PC-3 (cell line): ENCODE data around the gene SRSF12. TPM values are rescaled to one million over a fixed set of nuclear protein-coding genes. Genes with fewer than 3 reads are reported as not detected.

Experiments
- ATAC-seq: fragments of 200-7000 bp; cut with Tn5 transposase; 2 replicates; pipeline ENCODE4 v1.9.1; 2020; ENCODE audit warnings: mild to moderate bottlenecking, moderate library complexity
- BruUV-seq: library from RNA; stranded (reverse); fragments of 400-500 nt; replicated peaks from 2 replicates; lab custom pipeline; 2021; lab: Mats Ljungman, UMichigan
- CTCF ChIA-PET: fragments of 300-600 bp; sonication (Branson Sonifier 250); formaldehyde crosslinking; loops from one replicate; lab custom pipeline; 2022; ENCODE audit warnings: antibody characterized with exemption; lab: Charles Lee
- POLR2A ChIA-PET: fragments of 300-600 bp; sonication (Branson Sonifier 250); formaldehyde crosslinking; loops from one replicate; lab custom pipeline; 2022; ENCODE audit warnings: antibody characterized with exemption; ENCODE audit not compliant: unreplicated experiment; lab: Charles Lee
- DNase-seq: peaks from one replicate; pipeline ENCODE4 v3.0.0-alpha.2; 2015
- H2AFZ ChIP-seq: fragments of 300-600 bp; sonication (generic); 2 replicates; pipeline ENCODE4 v1.6.0; 2016; ENCODE audit warnings: antibody characterized with exemption, low read length
- H3F3A ChIP-seq: fragments of 300-600 bp; sonication (generic); one replicate; pipeline ENCODE4 v1.6.0; 2017; ENCODE audit warnings: antibody characterized with exemption, low read length, control low read depth, mild to moderate bottlenecking; ENCODE audit not compliant: unreplicated experiment
- H3K27ac ChIP-seq: fragments of 300-600 bp; sonication (generic); 2 replicates; pipeline ENCODE4 v1.5.1; 2016; ENCODE audit warnings: mild to moderate bottlenecking, low read length
- H3K27me3 ChIP-seq: fragments of 300-600 bp; sonication (generic); 2 replicates; pipeline ENCODE4 v1.6.1; 2016; ENCODE audit warnings: low read length, mixed read lengths
- H3K36me3 ChIP-seq: fragments of 300-600 bp; sonication (generic); 2 replicates; pipeline ENCODE4 v1.6.1; 2016; ENCODE audit warnings: low read depth, mixed run types, low read length, mixed read lengths
- H3K4me1 ChIP-seq: fragments of 300-600 bp; sonication (generic); 2 replicates; pipeline ENCODE4 v1.5.1; 2016; ENCODE audit warnings: low read length; ENCODE audit not compliant: insufficient read depth
- H3K4me2 ChIP-seq: fragments of 300-600 bp; sonication (generic); 2 replicates; pipeline ENCODE4 v1.6.0; 2016; ENCODE audit warnings: low read length
- H3K4me3 ChIP-seq: fragments of 300-600 bp; sonication (generic); 2 replicates; pipeline ENCODE4 v1.5.1; 2016; ENCODE audit warnings: mild to moderate bottlenecking, low read length, mixed read lengths
- H3K79me2 ChIP-seq: fragments of 300-600 bp; sonication (generic); 2 replicates; pipeline ENCODE4 v1.6.1; 2017; ENCODE audit warnings: low read length, mixed read lengths
- H3K9ac ChIP-seq: fragments of 300-600 bp; sonication (generic); 2 replicates; pipeline ENCODE4 v1.6.0; 2016; ENCODE audit warnings: mild to moderate bottlenecking, low read length
- H3K9me2 ChIP-seq: fragments of 300-600 bp; sonication (generic); replicated peaks from 2 replicates; pipeline ENCODE4 v1.6.1; 2016; ENCODE audit warnings: mixed run types, low read length, mixed read lengths
- H3K9me3 ChIP-seq: fragments of 300-600 bp; sonication (generic); 2 replicates; pipeline ENCODE4 v1.6.1; 2016; ENCODE audit warnings: low read length, mixed read lengths
- H4K20me1 ChIP-seq: fragments of 300-600 bp; sonication (generic); 2 replicates; pipeline ENCODE4 v1.6.1; 2016; ENCODE audit warnings: low read length, mixed read lengths
- EZH2 ChIP-seq: fragments of 300-600 bp; sonication (generic); IDR thresholded peaks from one replicate; pipeline ENCODE4 v1.6.1; 2017; ENCODE audit warnings: antibody characterized with exemption, mild to moderate bottlenecking, low read length; ENCODE audit not compliant: unreplicated experiment
- EZH2phosphoT487 ChIP-seq: fragments of 300-600 bp; sonication (generic); IDR thresholded peaks from 2 replicates; pipeline ENCODE4 v1.6.1; 2018; ENCODE audit warnings: mild to moderate bottlenecking, antibody characterized with exemption, low read length, borderline replicate concordance
- intact Hi-C: fragments of 100-400 bp; cut with micrococcal nuclease; formaldehyde crosslinking; loops from 2 replicates; pipeline ENCODE4 v1.9.0; 2023
- total RNA-seq: library from RNA; depleted of rRNA; stranded (reverse); fragments of >200 nt; gene quantifications from 2 replicates; pipeline ENCODE4 v1.2.3, GENCODE V29; 2014
- TF ChIP-seq, protein P1 (sequence below): fragments of 300-600 bp; sonication (generic); conservative IDR thresholded peaks from 2 replicates; pipeline ENCODE4 v1.5.1; 2017; ENCODE audit warnings: antibody characterized with exemption, low read depth, mild to moderate bottlenecking, low read length

The SRSF12 gene
- total RNA-seq, 1 experiment from 2014 or later = not detected

DNA sequence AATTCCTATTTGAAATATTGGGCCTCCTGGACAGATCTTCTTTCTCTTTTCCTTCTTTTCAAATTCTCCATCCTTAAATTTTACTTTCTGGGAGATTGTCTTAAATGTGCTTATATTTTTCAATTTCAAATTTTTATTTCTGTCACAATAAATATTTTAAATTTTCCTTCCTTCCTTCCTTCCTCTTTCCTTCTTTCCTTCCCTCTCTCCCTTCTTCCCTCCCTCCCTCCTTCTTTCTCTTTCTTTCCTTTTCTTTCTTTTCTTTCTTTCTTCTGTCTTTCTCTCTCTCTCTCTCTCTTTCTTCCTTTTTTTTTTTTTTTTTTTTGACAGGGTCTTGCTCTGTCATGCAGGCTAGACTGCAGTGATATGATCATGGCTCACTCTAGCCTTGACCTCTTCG is 54.0 kb downstream of the SRSF12 start:
- DNase-seq (no peak), ATAC-seq (no peak)
- POLR2A ChIA-PET = no interaction called here
- TF ChIP-seq EZH2phosphoT487 (no peak), EZH2 (no peak)
- TF ChIP-seq, protein P1, sequence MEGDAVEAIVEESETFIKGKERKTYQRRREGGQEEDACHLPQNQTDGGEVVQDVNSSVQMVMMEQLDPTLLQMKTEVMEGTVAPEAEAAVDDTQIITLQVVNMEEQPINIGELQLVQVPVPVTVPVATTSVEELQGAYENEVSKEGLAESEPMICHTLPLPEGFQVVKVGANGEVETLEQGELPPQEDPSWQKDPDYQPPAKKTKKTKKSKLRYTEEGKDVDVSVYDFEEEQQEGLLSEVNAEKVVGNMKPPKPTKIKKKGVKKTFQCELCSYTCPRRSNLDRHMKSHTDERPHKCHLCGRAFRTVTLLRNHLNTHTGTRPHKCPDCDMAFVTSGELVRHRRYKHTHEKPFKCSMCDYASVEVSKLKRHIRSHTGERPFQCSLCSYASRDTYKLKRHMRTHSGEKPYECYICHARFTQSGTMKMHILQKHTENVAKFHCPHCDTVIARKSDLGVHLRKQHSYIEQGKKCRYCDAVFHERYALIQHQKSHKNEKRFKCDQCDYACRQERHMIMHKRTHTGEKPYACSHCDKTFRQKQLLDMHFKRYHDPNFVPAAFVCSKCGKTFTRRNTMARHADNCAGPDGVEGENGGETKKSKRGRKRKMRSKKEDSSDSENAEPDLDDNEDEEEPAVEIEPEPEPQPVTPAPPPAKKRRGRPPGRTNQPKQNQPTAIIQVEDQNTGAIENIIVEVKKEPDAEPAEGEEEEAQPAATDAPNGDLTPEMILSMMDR = no peak
- peaks cover 15% of the 10 kb centered on the region for H3K4me1 ChIP-seq
- intact Hi-C loops = no loop called here
- no peaks in the 10 kb centered on the region for H3F3A ChIP-seq
- H3K9me3 ChIP-seq = no peaks in the 10 kb centered on the region
- no peak overlapping the region for H3K27ac ChIP-seq
- no peak overlapping the region for H3K4me2 ChIP-seq
- no TSS peak for BruUV-seq
- no peak overlapping the region for H3K9ac ChIP-seq
- CTCF ChIA-PET = no interaction called here
- H4K20me1 ChIP-seq = no peaks in the 10 kb centered on the region
- H2AFZ ChIP-seq = no peak overlapping the region
- no peaks in the 10 kb centered on the region for H3K27me3 ChIP-seq
- no peaks in the 10 kb centered on the region for H3K36me3 ChIP-seq
- no peaks in the 10 kb centered on the region for H3K79me2 ChIP-seq
- H3K9me2 ChIP-seq = no peaks in the 10 kb centered on the region
- no peak overlapping the region for H3K4me3 ChIP-seq

DNA sequence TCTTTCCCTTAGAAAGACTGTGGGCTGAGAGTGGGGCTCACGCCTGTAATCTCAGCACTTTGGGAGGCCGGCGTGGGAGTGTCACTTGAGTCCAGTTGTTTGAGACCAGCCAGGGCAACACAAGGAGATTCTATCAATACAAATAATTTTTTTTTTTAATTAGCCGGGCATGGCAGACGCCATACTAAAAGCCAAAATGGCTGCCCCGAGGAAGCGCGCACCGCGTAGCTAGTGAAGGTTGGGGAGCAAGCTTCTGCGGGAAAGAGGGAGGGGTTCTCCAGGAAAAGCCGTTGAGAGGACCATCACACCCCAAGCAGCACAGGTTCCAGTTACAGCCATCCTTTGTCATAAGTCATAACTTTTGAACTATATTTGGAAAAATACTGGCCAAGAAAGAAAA is 58.6 kb downstream of the SRSF12 start:
- H3K4me2 ChIP-seq = no peak overlapping the region
- H3K9me2 ChIP-seq = no peaks in the 10 kb centered on the region
- H3K79me2 ChIP-seq = no peaks in the 10 kb centered on the region
- no peak overlapping the region for H2AFZ ChIP-seq
- H3K9ac ChIP-seq = no peak overlapping the region
- H3K27ac ChIP-seq = no peak overlapping the region
- no TSS peak for BruUV-seq
- no peak for DNase-seq
- ChIA-PET POLR2A (no interaction called here), CTCF (no interaction called here)
- no peaks in the 10 kb centered on the region for H3K9me3 ChIP-seq
- ATAC-seq = no peak
- H3K36me3 ChIP-seq = no peaks in the 10 kb centered on the region
- H3K4me1 ChIP-seq = no peaks in the 10 kb centered on the region
- TF ChIP-seq EZH2 (no peak), EZH2phosphoT487 (no peak)
- TF ChIP-seq, protein P1 = no peak
- no peaks in the 10 kb centered on the region for H4K20me1 ChIP-seq
- intact Hi-C loops = no loop called here
- H3K27me3 ChIP-seq = no peaks in the 10 kb centered on the region
- H3K4me3 ChIP-seq = no peak overlapping the region
- no peaks in the 10 kb centered on the region for H3F3A ChIP-seq

DNA sequence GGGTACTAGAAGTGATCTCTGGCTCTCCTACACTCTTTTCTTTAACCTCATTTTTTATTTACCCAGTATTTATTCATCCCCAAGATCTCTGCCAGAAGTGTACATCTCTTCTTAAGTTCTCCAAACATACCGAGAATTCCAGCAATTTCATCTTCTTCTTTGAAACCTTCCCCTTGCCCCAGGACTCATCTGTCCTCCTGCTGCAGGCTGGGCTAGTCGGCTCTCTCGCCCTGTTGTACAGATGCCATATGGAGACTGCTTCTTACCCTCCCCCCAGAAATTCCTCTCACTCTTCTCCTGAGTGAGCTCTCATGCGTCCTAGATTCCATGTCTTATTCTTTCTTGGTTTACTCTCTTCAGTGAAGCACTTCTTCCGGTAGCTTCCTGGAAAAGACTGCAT is 59.2 kb downstream of the SRSF12 start:
- Histone ChIP-seq H3K9me2 (no peaks in the 10 kb centered on the region), H3K27ac (no peak overlapping the region), H3K4me3 (no peak overlapping the region), H3K4me2 (no peak overlapping the region), H3K27me3 (no peaks in the 10 kb centered on the region), H4K20me1 (no peaks in the 10 kb centered on the region), H2AFZ (no peak overlapping the region), H3F3A (no peaks in the 10 kb centered on the region), H3K9ac (no peak overlapping the region), H3K9me3 (no peaks in the 10 kb centered on the region), H3K79me2 (no peaks in the 10 kb centered on the region), H3K4me1 (no peaks in the 10 kb centered on the region), H3K36me3 (no peaks in the 10 kb centered on the region)
- no peak for DNase-seq
- POLR2A ChIA-PET = no interaction called here
- no TSS peak for BruUV-seq
- TF ChIP-seq EZH2phosphoT487 = no peak
- TF ChIP-seq, protein P1 = no peak
- no peak for TF ChIP-seq EZH2
- intact Hi-C loops = no loop called here
- CTCF ChIA-PET = no interaction called here
- no peak for ATAC-seq
